ENCODE results near the gene SLC25A12.

DNA sequence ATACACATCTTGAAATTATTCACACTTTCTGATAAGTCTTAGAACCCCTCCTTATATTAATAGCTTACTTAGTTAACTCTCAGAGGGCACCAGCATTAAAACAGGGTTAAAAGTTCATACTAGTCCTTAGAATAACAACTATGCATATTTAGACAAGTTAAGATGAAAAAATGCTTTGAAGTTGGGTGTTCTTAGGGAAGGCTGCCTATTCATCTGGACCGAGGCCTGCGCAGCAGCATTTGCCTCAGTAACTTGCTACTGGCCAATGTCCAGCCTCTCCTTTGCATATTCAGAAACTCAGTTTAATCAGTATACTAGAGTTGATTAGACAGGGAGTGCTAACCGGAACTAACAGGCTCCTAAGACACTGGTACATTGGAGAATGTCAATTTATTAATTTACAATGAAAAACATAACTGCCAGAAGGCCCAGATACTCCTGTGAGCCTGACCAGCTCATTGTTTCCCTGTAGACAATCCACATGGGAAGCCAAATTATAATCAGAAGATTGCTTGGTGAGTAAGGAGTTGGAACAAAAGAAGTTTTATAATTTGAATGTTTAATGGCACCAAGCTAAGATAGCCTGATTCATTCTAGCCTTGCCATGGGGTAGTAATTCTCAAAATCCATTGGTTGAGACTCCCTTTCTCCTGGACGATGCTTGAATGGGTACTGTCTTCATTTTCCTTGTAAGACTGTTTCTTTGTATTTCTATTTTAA is 157.9 kb downstream of the SLC25A12 start:
- TF ChIP-seq POLR2A (IDR thresholded peaks at IDR 0.05; ENCODE audit: low read length) (no peak), GATA1 (IDR thresholded peaks at IDR 0.05; ENCODE audit: low read depth, low read length) (no peak)

Measured in erythroblast (primary cell).